Fibroblast of the aortic adventitia (primary cell): ENCODE data around the gene SLC24A3. TPM values are rescaled to one million over a fixed set of nuclear protein-coding genes. Genes with fewer than 3 reads are reported as not detected.

Experiments
- DNase-seq: peaks from one replicate; pipeline ENCODE4 v3.0.0-alpha.2; 2010; ENCODE audit warnings: low read depth
- H3K4me3 ChIP-seq: 2 replicates; pipeline ENCODE4 v1.5.1; 2011; ENCODE audit warnings: low read depth, mild to moderate bottlenecking, control low read depth, low read length, moderate library complexity
- total RNA-seq: library from RNA; depleted of rRNA; stranded (reverse); fragments of >200 nt; gene quantifications from 2 replicates; pipeline ENCODE4 v1.2.3, GENCODE V29; 2012; ENCODE audit warnings: low replicate concordance
- TF ChIP-seq, protein P1 (sequence below): IDR thresholded peaks from 2 replicates; pipeline ENCODE4 v1.5.1; 2011; ENCODE audit warnings: mild to moderate bottlenecking, low read length, control low read depth, inconsistent platforms; ENCODE audit not compliant: insufficient read depth

The SLC24A3 gene
- total RNA-seq, 1 donor = not detected

DNA sequence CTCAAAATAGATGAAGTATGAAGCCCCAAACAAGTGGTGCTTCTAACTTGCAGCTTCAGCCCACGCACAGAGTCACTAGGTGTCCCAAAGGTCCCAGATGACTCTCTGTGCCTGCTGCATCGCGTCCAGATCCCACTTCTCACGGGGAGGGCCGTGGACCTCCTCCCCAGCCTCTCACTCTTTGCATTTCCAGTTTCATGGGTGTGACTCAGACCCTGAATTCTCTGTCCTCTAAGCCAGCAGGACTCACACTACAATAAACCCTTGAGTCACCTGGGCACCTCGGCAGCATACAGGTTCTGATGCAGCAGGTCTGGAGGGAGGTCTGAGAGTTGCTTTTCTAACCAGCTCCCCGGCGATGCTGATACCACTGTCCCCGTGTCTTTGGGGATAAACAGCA is 431.6 kb downstream of the SLC24A3 start:
- TF ChIP-seq, protein P1, sequence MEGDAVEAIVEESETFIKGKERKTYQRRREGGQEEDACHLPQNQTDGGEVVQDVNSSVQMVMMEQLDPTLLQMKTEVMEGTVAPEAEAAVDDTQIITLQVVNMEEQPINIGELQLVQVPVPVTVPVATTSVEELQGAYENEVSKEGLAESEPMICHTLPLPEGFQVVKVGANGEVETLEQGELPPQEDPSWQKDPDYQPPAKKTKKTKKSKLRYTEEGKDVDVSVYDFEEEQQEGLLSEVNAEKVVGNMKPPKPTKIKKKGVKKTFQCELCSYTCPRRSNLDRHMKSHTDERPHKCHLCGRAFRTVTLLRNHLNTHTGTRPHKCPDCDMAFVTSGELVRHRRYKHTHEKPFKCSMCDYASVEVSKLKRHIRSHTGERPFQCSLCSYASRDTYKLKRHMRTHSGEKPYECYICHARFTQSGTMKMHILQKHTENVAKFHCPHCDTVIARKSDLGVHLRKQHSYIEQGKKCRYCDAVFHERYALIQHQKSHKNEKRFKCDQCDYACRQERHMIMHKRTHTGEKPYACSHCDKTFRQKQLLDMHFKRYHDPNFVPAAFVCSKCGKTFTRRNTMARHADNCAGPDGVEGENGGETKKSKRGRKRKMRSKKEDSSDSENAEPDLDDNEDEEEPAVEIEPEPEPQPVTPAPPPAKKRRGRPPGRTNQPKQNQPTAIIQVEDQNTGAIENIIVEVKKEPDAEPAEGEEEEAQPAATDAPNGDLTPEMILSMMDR = no peak

DNA sequence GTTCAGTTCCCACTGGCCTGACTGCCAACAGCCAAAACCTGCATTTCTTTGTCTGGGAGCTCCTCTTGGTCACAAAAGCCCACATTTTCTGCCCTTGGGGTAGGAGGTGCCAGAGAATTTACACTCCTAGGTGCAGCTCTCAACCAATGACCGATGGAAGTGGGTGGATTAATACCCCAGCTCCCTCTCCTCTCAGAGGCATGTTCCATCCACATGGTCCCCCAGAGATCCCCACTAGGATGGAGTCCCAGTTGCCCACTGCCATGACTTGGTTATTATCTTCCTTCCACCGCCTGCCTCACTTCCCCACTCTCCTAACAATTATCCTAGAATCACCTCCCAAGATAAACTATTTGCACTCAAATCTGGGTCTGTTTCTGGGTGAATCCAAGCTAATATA is 434.5 kb downstream of the SLC24A3 start:
- H3K4me3 ChIP-seq = no peak overlapping the region
- TF ChIP-seq, protein P1 = no peak
- DNase-seq = no peak

More for the DNA sequence above, 431.6 kb downstream of the SLC24A3 start:
- no peak overlapping the region for H3K4me3 ChIP-seq
- DNase-seq = no peak

DNA sequence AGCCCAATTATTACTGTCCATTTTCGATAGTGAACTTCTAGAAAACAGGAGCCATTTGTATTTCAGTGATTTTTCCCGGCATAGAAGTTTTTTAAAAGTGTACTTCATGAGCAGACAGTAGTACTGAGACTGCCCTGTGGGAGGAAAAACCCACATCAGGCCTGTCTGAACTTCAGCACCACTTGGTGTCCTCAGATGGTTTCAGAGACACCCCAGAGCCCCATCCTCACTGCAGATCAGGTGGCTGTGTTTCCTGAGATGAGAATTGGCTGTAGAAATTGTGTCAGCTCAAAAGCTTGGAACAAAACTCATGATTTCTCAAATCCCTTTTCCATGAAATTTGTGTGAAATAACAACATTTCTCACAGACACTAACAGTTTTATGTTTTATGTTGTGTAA is 435.6 kb downstream of the SLC24A3 start:
- TF ChIP-seq, protein P1 = no peak
- no peak for DNase-seq
- H3K4me3 ChIP-seq = no peak overlapping the region

DNA sequence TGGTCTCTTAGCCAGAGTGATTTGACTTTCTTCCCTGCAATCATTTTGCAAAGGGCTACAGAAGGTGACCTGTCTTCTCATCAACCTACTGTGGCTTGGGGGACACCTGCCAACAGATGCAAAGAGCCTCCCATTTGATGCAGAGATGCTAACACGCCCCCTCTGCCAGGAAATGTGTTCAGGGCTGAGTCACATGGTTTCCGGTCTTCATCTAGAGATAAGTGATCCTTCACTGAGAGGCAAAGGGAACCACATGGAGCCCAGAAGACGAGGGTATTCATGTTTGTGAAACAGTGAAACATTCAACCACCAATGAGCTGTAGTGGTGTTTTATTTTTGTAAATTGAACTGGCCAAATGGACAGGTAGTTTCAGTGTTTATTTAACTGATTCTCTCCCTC is 436.6 kb downstream of the SLC24A3 start:
- TF ChIP-seq, protein P1 = no peak
- H3K4me3 ChIP-seq = no peak overlapping the region

DNA sequence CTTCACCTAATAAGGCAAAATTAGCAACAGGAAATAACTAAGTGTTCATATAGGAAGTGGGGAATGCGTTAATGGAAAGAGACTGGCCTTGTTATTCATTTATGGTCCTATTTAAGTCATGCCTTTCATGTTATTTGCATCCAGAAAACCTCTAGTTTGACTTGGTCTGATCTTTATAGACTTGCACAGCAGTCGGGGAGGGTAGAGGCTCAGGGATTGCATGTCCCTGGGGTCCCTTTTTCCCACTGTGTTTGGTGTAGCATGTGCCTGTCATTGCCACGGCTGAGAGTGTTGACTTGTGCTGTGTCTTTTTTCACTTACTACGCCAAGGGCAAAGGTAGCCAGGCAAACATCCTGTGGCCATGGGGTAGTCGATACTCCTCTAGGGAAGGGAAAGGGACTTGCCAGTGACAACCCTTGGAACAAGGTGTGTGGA is 440.2 kb downstream of the SLC24A3 start:
- TF ChIP-seq, protein P1 = no peak
- no peak overlapping the region for H3K4me3 ChIP-seq
- DNase-seq = no peak

More for the DNA sequence above, 436.6 kb downstream of the SLC24A3 start:
- no peak for DNase-seq

DNA sequence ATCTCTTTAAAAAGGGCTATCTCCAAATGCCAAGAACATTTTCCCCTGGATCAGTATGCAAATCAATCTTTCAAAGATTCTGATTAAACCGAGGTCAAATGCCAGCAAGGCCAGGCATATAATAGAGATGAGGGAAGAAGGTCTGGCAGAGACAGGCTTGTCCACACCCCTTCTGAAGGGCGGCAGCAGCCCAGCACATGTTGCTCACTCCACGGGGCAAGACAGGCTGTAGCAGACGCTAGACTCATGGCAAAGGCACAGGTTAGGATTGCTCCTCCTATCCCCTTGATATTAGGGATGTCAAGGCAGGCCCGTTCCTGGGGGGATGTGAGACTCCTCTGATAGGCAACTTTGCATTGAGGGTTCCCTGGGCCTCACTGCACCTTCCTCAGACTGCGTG is 440.9 kb downstream of the SLC24A3 start:
- H3K4me3 ChIP-seq = no peak overlapping the region
- TF ChIP-seq, protein P1 = no peak

DNA sequence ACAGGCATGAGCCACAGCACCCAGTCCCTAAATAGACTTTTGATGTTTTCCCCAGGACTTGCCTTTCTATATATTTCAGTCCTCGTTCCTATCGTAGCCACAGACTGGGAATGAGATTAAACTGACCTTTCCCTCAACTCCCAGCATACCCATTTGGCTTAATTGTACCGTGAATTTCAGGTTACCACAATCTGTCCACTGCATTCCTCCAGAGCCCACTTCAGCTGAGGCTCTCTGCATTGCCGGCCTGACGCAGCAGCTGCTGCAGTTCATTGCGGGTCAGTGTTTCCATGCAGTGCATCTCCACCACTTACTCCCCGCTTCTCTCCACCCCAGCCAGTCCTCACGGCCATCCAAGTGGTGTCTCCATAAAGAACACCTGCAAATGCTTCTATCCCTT is 442.5 kb downstream of the SLC24A3 start:
- no peak overlapping the region for H3K4me3 ChIP-seq
- TF ChIP-seq, protein P1 = no peak
- DNase-seq = no peak

More for the DNA sequence above, 440.9 kb downstream of the SLC24A3 start:
- DNase-seq = no peak
